HFFc6 (cell line): ENCODE results near the gene NBAS. TPM values are rescaled to one million over a fixed set of nuclear protein-coding genes. Genes with fewer than 3 reads are reported as not detected.

Experiments used
- DNase-seq: peaks from one replicate; pipeline ENCODE4 v3.0.0-alpha.2; 2018
- H3K27ac Mint-ChIP-seq: 2 replicates; pipeline ENCODE4 v1.8.0; 2020; ENCODE audit warnings: mild to moderate bottlenecking, mixed read lengths
- H3K27me3 Mint-ChIP-seq: 2 replicates; pipeline ENCODE4 v1.8.0; 2021; ENCODE audit warnings: mild to moderate bottlenecking, moderate library complexity, mixed read lengths; ENCODE audit not compliant: insufficient read depth
- H3K36me3 Mint-ChIP-seq: 2 replicates; pipeline ENCODE4 v1.8.0; 2021; ENCODE audit warnings: low read depth, mixed read lengths
- H3K4me1 Mint-ChIP-seq: 2 replicates; pipeline ENCODE4 v1.8.0; 2020; ENCODE audit warnings: low read depth, mixed read lengths
- H3K4me3 Mint-ChIP-seq: 2 replicates; pipeline ENCODE4 v1.8.0; 2020; ENCODE audit warnings: mild to moderate bottlenecking, moderate library complexity, mixed read lengths
- H3K9me3 Mint-ChIP-seq: 2 replicates; pipeline ENCODE4 v1.8.0; 2020; ENCODE audit warnings: mild to moderate bottlenecking, mixed read lengths
- total RNA-seq, 6 experiments: library from RNA; stranded (reverse); fragmentation: NEBNext Ultra II Directional; extraction: Animal tissue kit (Norgen Biotek cat#: 25700); gene quantifications; 2 replicates in 1 of 6; 3 replicates in 5 of 6; pipeline ENCODE4 v1.2.3, GENCODE V29; 2021
- TF ChIP-seq, protein P1 (sequence below): fragments of 200-600 bp; sonication (generic); IDR thresholded peaks from 2 replicates; pipeline ENCODE4 v1.5.0; 2021; ENCODE audit warnings: antibody characterized with exemption, mild to moderate bottlenecking

Gene NBAS
- total RNA-seq, 6 experiments from 2014 or later = 43.5 to 54.0 (median 52.2) TPM

DNA sequence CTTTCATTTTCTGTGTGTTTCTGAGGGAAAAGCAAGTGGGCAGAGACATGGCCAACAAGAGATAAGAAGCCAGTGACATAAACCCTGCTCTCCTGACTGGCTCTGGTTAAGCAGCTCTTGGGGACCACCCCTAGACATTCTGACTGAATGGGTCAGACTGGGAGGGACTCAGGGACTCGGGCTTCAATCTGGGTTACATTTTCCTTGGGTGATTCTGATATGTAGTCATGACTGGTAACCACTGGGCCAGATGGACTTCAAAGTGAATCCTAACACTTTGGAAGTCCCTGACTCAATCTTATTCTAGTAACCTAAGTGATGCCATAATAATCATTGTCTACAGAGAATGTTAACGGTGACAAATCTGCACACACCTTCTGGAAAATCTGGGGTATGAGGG is 397.8 kb downstream of the NBAS start:
- peaks cover 12% of the 10 kb centered on the region for H3K36me3 Mint-ChIP-seq
- DNase-seq = peak; percentile 25
- peaks cover 2% of the 10 kb centered on the region for H3K27me3 Mint-ChIP-seq
- H3K27ac Mint-ChIP-seq = no peak overlapping the region; the same call in 1 of the 2 replicates
- H3K9me3 Mint-ChIP-seq = no peaks in the 10 kb centered on the region
- no peak overlapping the region for H3K4me3 Mint-ChIP-seq
- TF ChIP-seq, protein P1, sequence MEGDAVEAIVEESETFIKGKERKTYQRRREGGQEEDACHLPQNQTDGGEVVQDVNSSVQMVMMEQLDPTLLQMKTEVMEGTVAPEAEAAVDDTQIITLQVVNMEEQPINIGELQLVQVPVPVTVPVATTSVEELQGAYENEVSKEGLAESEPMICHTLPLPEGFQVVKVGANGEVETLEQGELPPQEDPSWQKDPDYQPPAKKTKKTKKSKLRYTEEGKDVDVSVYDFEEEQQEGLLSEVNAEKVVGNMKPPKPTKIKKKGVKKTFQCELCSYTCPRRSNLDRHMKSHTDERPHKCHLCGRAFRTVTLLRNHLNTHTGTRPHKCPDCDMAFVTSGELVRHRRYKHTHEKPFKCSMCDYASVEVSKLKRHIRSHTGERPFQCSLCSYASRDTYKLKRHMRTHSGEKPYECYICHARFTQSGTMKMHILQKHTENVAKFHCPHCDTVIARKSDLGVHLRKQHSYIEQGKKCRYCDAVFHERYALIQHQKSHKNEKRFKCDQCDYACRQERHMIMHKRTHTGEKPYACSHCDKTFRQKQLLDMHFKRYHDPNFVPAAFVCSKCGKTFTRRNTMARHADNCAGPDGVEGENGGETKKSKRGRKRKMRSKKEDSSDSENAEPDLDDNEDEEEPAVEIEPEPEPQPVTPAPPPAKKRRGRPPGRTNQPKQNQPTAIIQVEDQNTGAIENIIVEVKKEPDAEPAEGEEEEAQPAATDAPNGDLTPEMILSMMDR = no peak
- H3K4me1 Mint-ChIP-seq = peaks cover 7% of the 10 kb centered on the region

DNA sequence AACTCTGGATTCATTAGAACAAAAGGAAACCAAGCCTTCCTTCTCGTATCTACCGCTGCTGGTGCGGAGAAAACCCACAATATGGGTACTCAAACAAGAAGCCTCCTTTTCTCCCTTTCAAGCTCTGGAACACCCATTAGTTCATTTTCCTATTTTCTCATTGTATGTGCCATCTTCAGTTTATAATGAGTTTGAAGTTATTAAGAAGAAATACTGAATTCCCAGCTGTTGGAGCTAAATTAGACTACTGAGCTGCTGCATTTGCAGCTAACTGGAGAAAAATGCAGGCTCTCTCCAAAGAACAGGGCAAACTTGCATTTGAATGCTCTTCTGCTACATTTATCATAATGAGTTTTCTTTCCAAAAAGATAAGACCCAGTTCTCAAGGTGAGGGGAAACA is 398.5 kb downstream of the NBAS start:
- Mint-ChIP-seq H3K4me3 (no peak overlapping the region), H3K4me1 (peaks cover 7% of the 10 kb centered on the region), H3K36me3 (peaks cover 8% of the 10 kb centered on the region; the same call in 1 of the 2 replicates), H3K27me3 (peaks cover 2% of the 10 kb centered on the region), H3K9me3 (no peaks in the 10 kb centered on the region), H3K27ac (no peak overlapping the region)
- TF ChIP-seq, protein P1 = no peak
- no peak for DNase-seq

DNA sequence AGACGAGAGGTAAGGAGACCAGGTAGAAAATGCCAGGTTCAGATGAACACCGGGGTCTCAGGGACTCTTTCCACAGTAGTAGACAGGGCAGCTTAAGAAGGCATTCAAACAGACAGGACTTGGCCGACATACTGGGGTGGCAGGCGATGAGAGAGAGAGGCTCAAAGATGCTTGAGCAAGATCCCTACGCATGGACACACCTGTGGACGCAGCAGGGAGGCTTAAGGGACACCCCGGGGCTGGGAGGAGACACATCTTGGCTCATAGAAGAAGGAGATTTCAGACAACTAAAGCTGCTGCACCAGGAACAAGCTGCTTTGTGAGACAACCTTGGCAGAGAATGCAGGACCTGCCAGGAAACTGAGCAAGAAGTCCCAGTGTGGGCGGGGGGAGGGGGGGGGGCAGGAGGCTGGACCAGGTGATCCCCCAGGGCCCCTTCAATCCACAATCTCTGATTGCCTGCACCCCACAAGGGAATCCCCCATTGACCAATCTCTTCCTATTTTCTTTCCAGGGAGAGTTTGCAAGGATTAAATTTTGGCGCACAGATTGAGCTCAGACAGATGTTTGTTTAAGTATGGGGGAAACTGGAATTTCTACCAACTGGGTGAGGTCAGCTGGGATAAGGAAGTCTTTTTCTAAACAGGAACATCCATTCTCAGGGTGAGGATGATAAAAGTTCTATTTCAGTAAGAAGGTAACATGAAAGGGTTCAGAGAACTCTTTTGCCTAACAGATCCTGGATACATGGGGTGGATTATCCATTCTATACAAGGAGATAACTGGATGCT is 400.7 kb downstream of the NBAS start:
- no peak for DNase-seq
- H3K4me1 Mint-ChIP-seq = peaks cover 7% of the 10 kb centered on the region
- peaks cover 2% of the 10 kb centered on the region for H3K27me3 Mint-ChIP-seq
- no peak overlapping the region for H3K27ac Mint-ChIP-seq
- TF ChIP-seq, protein P1 = no peak
- no peak overlapping the region for H3K4me3 Mint-ChIP-seq
- no peaks in the 10 kb centered on the region for H3K9me3 Mint-ChIP-seq
- H3K36me3 Mint-ChIP-seq = no peaks in the 10 kb centered on the region

DNA sequence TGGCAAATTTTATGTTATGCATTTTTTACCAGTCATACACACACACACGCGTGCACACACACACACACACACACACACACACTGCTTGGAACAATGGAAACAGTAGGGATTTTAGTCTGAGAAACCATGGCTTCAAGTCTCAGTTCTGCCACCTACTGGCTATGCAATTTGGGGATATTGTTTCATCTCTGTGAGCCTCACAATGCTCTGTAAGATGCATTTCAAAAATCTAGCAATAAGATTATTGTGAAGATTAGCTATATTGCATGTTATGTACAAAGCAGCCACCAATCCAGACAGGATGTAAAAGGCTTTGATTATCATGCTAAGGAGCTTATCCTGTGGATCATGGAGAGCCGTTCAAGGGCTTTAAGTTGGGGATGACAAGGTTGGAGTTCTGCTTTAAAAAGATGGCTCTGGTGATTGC is 401.4 kb downstream of the NBAS start:
- no peak overlapping the region for H3K27ac Mint-ChIP-seq
- no peak overlapping the region for H3K4me3 Mint-ChIP-seq
- H3K36me3 Mint-ChIP-seq = no peaks in the 10 kb centered on the region
- peak; percentile 62 for DNase-seq
- no peaks in the 10 kb centered on the region for H3K9me3 Mint-ChIP-seq
- TF ChIP-seq, protein P1 = peak; percentile 78
- peaks cover 2% of the 10 kb centered on the region for H3K27me3 Mint-ChIP-seq
- peaks cover 7% of the 10 kb centered on the region for H3K4me1 Mint-ChIP-seq

DNA sequence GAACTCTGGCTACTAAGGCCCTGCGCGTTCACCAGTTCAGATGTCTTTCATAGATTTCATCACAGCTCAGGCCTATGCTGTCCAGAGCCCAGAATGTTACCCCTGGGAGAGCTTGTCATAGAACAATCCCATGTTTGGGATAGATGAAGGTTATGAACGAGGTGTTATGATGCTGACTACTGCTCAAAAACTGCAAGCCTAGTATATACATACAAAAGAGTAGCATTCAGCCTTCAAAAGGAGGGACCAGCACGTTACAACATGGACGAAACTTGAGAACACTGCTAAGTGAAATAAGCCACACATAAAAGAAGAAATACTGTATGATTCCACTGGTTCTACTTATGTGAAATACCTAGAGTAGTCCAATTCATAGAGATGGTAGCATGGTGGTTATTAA is 401.9 kb downstream of the NBAS start:
- no peak overlapping the region for H3K27ac Mint-ChIP-seq
- peaks cover 12% of the 10 kb centered on the region for H3K4me1 Mint-ChIP-seq
- TF ChIP-seq, protein P1 = no peak
- DNase-seq = no peak
- H3K27me3 Mint-ChIP-seq = peaks cover 2% of the 10 kb centered on the region
- no peaks in the 10 kb centered on the region for H3K9me3 Mint-ChIP-seq
- no peaks in the 10 kb centered on the region for H3K36me3 Mint-ChIP-seq
- H3K4me3 Mint-ChIP-seq = no peak overlapping the region
